Measurements from ENCODE around the gene SRRM3.
"Not testable (repeated sequence)": the region's sequence is repeated elsewhere in the genome, so short reads cannot be mapped to it uniquely, and the experiment has no call there.

Gene SRRM3

GRCh38 chr7:76260171-76260703 is 58.5 kb downstream of the SRRM3 start:
- peak in 1 of 2 donors; percentile 28 for DNase-seq (ENCODE audit: extremely low read depth in 1 of 2, low read depth in 1 of 2)

- no peak for DNase-seq (ENCODE audit: extremely low read depth in 1 of 2, low read depth in 1 of 2)
Observed at GRCh38 chr7:76261329-76261728, 59.6 kb downstream of the SRRM3 start.

- no peak for DNase-seq (ENCODE audit: extremely low read depth in 1 of 2, low read depth in 1 of 2)
Observed at GRCh38 chr7:76261931-76262330, 60.2 kb downstream of the SRRM3 start.

GRCh38 chr7:76262683-76263402 is 61.1 kb downstream of the SRRM3 start:
- no peak for DNase-seq (ENCODE audit: extremely low read depth in 1 of 2, low read depth in 1 of 2)

- no peak for DNase-seq (ENCODE audit: extremely low read depth in 1 of 2, low read depth in 1 of 2)
Observed at GRCh38 chr7:76265299-76265698, 63.6 kb downstream of the SRRM3 start.

GRCh38 chr7:76267107-76267893 is 65.6 kb downstream of the SRRM3 start:
- no peak for DNase-seq (ENCODE audit: extremely low read depth in 1 of 2, low read depth in 1 of 2)

GRCh38 chr7:76267894-76268183 is 66.1 kb downstream of the SRRM3 start:
- DNase-seq (ENCODE audit: extremely low read depth in 1 of 2, low read depth in 1 of 2): no peak

- DNase-seq (ENCODE audit: extremely low read depth in 1 of 2, low read depth in 1 of 2): no peak
Observed at GRCh38 chr7:76268376-76268775, 66.7 kb downstream of the SRRM3 start.

- no peak for DNase-seq (ENCODE audit: extremely low read depth in 1 of 2, low read depth in 1 of 2)
Observed at GRCh38 chr7:76269895-76270294, 68.2 kb downstream of the SRRM3 start.

- not testable (repeated sequence) for DNase-seq (ENCODE audit: extremely low read depth in 1 of 2, low read depth in 1 of 2)
Observed at GRCh38 chr7:76271384-76271783, 69.7 kb downstream of the SRRM3 start.

- DNase-seq (ENCODE audit: extremely low read depth in 1 of 2, low read depth in 1 of 2): no peak
Observed at GRCh38 chr7:76272142-76272541, 70.4 kb downstream of the SRRM3 start.

- DNase-seq (ENCODE audit: extremely low read depth in 1 of 2, low read depth in 1 of 2): no peak
Observed at GRCh38 chr7:76272851-76273497, 71.3 kb downstream of the SRRM3 start.

- no peak for DNase-seq (ENCODE audit: extremely low read depth in 1 of 2, low read depth in 1 of 2)
Observed at GRCh38 chr7:76273503-76273902, 71.8 kb downstream of the SRRM3 start.

GRCh38 chr7:76278540-76278939 is 76.8 kb downstream of the SRRM3 start:
- no peak for DNase-seq (ENCODE audit: extremely low read depth in 1 of 2, low read depth in 1 of 2)

GRCh38 chr7:76280408-76280807 is 78.7 kb downstream of the SRRM3 start:
- DNase-seq (ENCODE audit: extremely low read depth in 1 of 2, low read depth in 1 of 2): no peak

- no peak for DNase-seq (ENCODE audit: extremely low read depth in 1 of 2, low read depth in 1 of 2)
Observed at GRCh38 chr7:76281006-76281705, 79.5 kb downstream of the SRRM3 start.

GRCh38 chr7:76281706-76282343 is 80.1 kb downstream of the SRRM3 start:
- DNase-seq (ENCODE audit: extremely low read depth in 1 of 2, low read depth in 1 of 2): no peak

- no peak for DNase-seq (ENCODE audit: extremely low read depth in 1 of 2, low read depth in 1 of 2)
Observed at GRCh38 chr7:76282344-76283253, 80.9 kb downstream of the SRRM3 start.

- DNase-seq (ENCODE audit: extremely low read depth in 1 of 2, low read depth in 1 of 2): no peak
Observed at GRCh38 chr7:76283254-76284159, 81.8 kb downstream of the SRRM3 start.

Data from activated CD8-positive, alpha-beta memory T cell treated with anti-CD3 and anti-CD28 coated beads for 1 hour (primary cell).